Hepatocyte (in vitro differentiated cells): Measurements from ENCODE around the gene RPP25L. TPM values are rescaled to one million over a fixed set of nuclear protein-coding genes. Genes with fewer than 3 reads are reported as not detected.

Experiments used
- DNase-seq: peaks from one replicate; pipeline ENCODE4 v3.0.0-alpha.2; 2016; ENCODE audit warnings: low spot score
- H2AFZ ChIP-seq: fragments of 200-600 bp; sonication (generic); 2 replicates; pipeline ENCODE4 v1.6.0; 2016; ENCODE audit warnings: antibody characterized with exemption, mild to moderate bottlenecking
- H3K27ac ChIP-seq: fragments of 200-600 bp; sonication (generic); 2 replicates; pipeline ENCODE4 v1.5.1; 2016; ENCODE audit warnings: mild to moderate bottlenecking
- H3K27me3 ChIP-seq: fragments of 200-600 bp; sonication (generic); 2 replicates; pipeline ENCODE4 v1.6.1; 2016
- H3K36me3 ChIP-seq: fragments of 200-600 bp; sonication (generic); replicated peaks from 2 replicates; pipeline ENCODE4 v1.5.1; 2016; ENCODE audit warnings: low read depth; ENCODE audit not compliant: insufficient read depth
- H3K4me1 ChIP-seq: fragments of 200-600 bp; sonication (generic); 2 replicates; pipeline ENCODE4 v1.5.1; 2016; ENCODE audit warnings: mild to moderate bottlenecking, moderate library complexity; ENCODE audit not compliant: insufficient read depth
- H3K4me2 ChIP-seq: fragments of 200-600 bp; sonication (generic); 2 replicates; pipeline ENCODE4 v1.6.0; 2016
- H3K4me3 ChIP-seq: fragments of 200-600 bp; sonication (generic); 2 replicates; pipeline ENCODE4 v1.5.1; 2016; ENCODE audit warnings: mild to moderate bottlenecking
- H3K79me2 ChIP-seq: fragments of 200-600 bp; sonication (generic); 2 replicates; pipeline ENCODE4 v1.6.0; 2017; ENCODE audit warnings: mild to moderate bottlenecking
- H3K9me2 ChIP-seq: fragments of 200-600 bp; sonication (generic); replicated peaks from 2 replicates; pipeline ENCODE4 v1.6.0; 2017; ENCODE audit warnings: mild to moderate bottlenecking; ENCODE audit not compliant: insufficient read depth
- H3K9me3 ChIP-seq: fragments of 200-600 bp; sonication (generic); 2 replicates; pipeline ENCODE4 v1.5.1; 2016; ENCODE audit warnings: low read depth, mild to moderate bottlenecking
- H4K20me1 ChIP-seq: fragments of 200-600 bp; sonication (generic); 2 replicates; pipeline ENCODE4 v1.6.0; 2016; ENCODE audit warnings: mild to moderate bottlenecking; ENCODE audit not compliant: insufficient read depth, poor library complexity, severe bottlenecking
- EZH2 ChIP-seq: fragments of 200-600 bp; sonication (generic); IDR thresholded peaks from 2 replicates; pipeline ENCODE4 v1.6.1; 2016; ENCODE audit warnings: antibody characterized with exemption, mild to moderate bottlenecking, borderline replicate concordance
- EZH2phosphoT487 ChIP-seq: fragments of 200-600 bp; sonication (generic); IDR thresholded peaks from one replicate; pipeline ENCODE4 v1.6.1; 2018; ENCODE audit warnings: antibody characterized with exemption, mild to moderate bottlenecking, low read depth, moderate library complexity; ENCODE audit not compliant: unreplicated experiment, severe bottlenecking
- WGBS: methylation state at CpG from one replicate; pipeline ENCODE4 v1.1.6; 2016; ENCODE audit warnings: low lambda C conversion rate; ENCODE audit errors: missing lambda C conversion rate; 5-methylcytosine and 5-hydroxymethylcytosine counted together
- polyA plus RNA-seq: library from polyadenylated mRNA; unstranded; fragments of >200 nt; fragmentation: Nextera tagmentation; extraction: Ambion mirVana; gene quantifications from 2 replicates; pipeline ENCODE4 v1.2.1, GENCODE V29; 2016
- total RNA-seq: library from RNA; depleted of rRNA; stranded (reverse); fragments of >200 nt; gene quantifications from 2 replicates; pipeline ENCODE4 v1.2.3, GENCODE V29; 2014
- TF ChIP-seq, protein P1 (sequence below): fragments of 200-600 bp; sonication (generic); IDR thresholded peaks from 2 replicates; pipeline ENCODE4 v1.5.1; 2016; ENCODE audit warnings: antibody characterized with exemption, mild to moderate bottlenecking; ENCODE audit not compliant: poor library complexity

The RPP25L gene
- total and polyA plus RNA-seq, 2 experiments from 2014 or later = 30.0 to 35.7 TPM

GRCh38 chr9:34568774-34569173 is 43.1 kb downstream of the RPP25L start:
- 56% methylated on average over 10 of the region's 12 CpGs for WGBS
- Histone ChIP-seq H3K27ac (no peak overlapping the region), H3K9me3 (no peaks in the 10 kb centered on the region), H2AFZ (no peak overlapping the region), H3K4me1 (peaks cover 7% of the 10 kb centered on the region), H4K20me1 (no peaks in the 10 kb centered on the region), H3K79me2 (no peaks in the 10 kb centered on the region), H3K27me3 (no peaks in the 10 kb centered on the region), H3K9me2 (no peaks in the 10 kb centered on the region), H3K4me2 (no peak overlapping the region), H3K36me3 (no peaks in the 10 kb centered on the region), H3K4me3 (no peak overlapping the region)
- TF ChIP-seq EZH2phosphoT487 (no peak), EZH2 (no peak)
- TF ChIP-seq, protein P1, sequence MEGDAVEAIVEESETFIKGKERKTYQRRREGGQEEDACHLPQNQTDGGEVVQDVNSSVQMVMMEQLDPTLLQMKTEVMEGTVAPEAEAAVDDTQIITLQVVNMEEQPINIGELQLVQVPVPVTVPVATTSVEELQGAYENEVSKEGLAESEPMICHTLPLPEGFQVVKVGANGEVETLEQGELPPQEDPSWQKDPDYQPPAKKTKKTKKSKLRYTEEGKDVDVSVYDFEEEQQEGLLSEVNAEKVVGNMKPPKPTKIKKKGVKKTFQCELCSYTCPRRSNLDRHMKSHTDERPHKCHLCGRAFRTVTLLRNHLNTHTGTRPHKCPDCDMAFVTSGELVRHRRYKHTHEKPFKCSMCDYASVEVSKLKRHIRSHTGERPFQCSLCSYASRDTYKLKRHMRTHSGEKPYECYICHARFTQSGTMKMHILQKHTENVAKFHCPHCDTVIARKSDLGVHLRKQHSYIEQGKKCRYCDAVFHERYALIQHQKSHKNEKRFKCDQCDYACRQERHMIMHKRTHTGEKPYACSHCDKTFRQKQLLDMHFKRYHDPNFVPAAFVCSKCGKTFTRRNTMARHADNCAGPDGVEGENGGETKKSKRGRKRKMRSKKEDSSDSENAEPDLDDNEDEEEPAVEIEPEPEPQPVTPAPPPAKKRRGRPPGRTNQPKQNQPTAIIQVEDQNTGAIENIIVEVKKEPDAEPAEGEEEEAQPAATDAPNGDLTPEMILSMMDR = no peak
- no peak for DNase-seq

- H3K4me1 ChIP-seq = peaks cover 7% of the 10 kb centered on the region
- TF ChIP-seq, protein P1 = no peak
- TF ChIP-seq EZH2phosphoT487 = no peak
- no peak for TF ChIP-seq EZH2
- no peak overlapping the region for H2AFZ ChIP-seq
- no peak overlapping the region for H3K4me3 ChIP-seq
- WGBS = 87% methylated on average over 7 of the region's 7 CpGs
- no peaks in the 10 kb centered on the region for H3K79me2 ChIP-seq
- H3K27ac ChIP-seq = no peak overlapping the region
- H3K4me2 ChIP-seq = no peak overlapping the region
- H3K9me3 ChIP-seq = no peaks in the 10 kb centered on the region
- H3K36me3 ChIP-seq = no peaks in the 10 kb centered on the region
- H3K27me3 ChIP-seq = no peaks in the 10 kb centered on the region
- H3K9me2 ChIP-seq = no peaks in the 10 kb centered on the region
- DNase-seq = no peak
- no peaks in the 10 kb centered on the region for H4K20me1 ChIP-seq
These were observed 43.8 kb downstream of the RPP25L start for GRCh38 chr9:34568133-34568532.

- H3K4me3 ChIP-seq = no peak overlapping the region
- no peaks in the 10 kb centered on the region for H3K27me3 ChIP-seq
- H3K79me2 ChIP-seq = no peaks in the 10 kb centered on the region
- 96% methylated on average over 6 of the region's 6 CpGs for WGBS
- H3K4me2 ChIP-seq = no peak overlapping the region
- no peaks in the 10 kb centered on the region for H4K20me1 ChIP-seq
- no peaks in the 10 kb centered on the region for H3K36me3 ChIP-seq
- H3K9me2 ChIP-seq = no peaks in the 10 kb centered on the region
- H3K9me3 ChIP-seq = no peaks in the 10 kb centered on the region
- H2AFZ ChIP-seq = no peak overlapping the region
- TF ChIP-seq, protein P1 = no peak
- TF ChIP-seq EZH2phosphoT487 (no peak), EZH2 (no peak)
- no peak overlapping the region for H3K27ac ChIP-seq
- DNase-seq = no peak
- H3K4me1 ChIP-seq = peaks cover 7% of the 10 kb centered on the region
These were observed 44.9 kb downstream of the RPP25L start for GRCh38 chr9:34566972-34567371.

DNA sequence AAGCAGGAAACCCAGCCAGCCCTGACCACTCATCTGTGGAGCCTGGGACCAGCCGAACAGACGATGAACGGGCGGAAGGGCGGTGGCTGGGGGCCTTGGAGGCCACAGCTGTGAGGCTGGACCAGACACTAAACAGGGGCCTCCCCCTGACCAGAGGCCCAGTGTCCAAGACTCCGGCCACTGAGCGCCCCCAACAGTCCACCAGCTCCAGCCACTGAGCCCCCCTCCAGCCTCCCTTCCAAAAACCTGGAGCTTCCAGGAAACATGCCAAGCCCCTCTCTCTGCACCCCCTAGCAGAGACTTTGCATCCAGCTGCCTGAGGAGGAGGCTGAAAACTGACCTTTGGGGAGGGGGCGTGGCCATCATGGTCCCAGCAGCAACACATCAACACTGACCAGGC is 45.6 kb downstream of the RPP25L start:
- H3K79me2 ChIP-seq = no peaks in the 10 kb centered on the region
- H3K4me1 ChIP-seq = peaks cover 7% of the 10 kb centered on the region
- 82% methylated on average over 8 of the region's 8 CpGs for WGBS
- H3K4me2 ChIP-seq = no peak overlapping the region
- H4K20me1 ChIP-seq = no peaks in the 10 kb centered on the region
- H3K9me2 ChIP-seq = no peaks in the 10 kb centered on the region
- H3K27me3 ChIP-seq = no peaks in the 10 kb centered on the region
- H3K9me3 ChIP-seq = no peaks in the 10 kb centered on the region
- no peak overlapping the region for H2AFZ ChIP-seq
- H3K27ac ChIP-seq = no peak overlapping the region
- DNase-seq = no peak
- no peak overlapping the region for H3K4me3 ChIP-seq
- no peaks in the 10 kb centered on the region for H3K36me3 ChIP-seq
- TF ChIP-seq, protein P1 = no peak
- TF ChIP-seq EZH2phosphoT487 (no peak), EZH2 (no peak)
